Esophagus squamous epithelium (tissue), 5 donors: ENCODE data around the gene C1QL1. TPM values are rescaled to one million over a fixed set of nuclear protein-coding genes. Genes with fewer than 3 reads are reported as not detected.

Experiments used
- DNase-seq: peaks from one replicate; lab custom pipeline; 2025; lab: John Stamatoyannopoulos, UW
- H3K27ac ChIP-seq, 4 donors: fragments of 200-600 bp; sonication (generic); one replicate each; pipeline ENCODE4 v1.5.1; 2016 to 2019; ENCODE audit warnings: mild to moderate bottlenecking in 1 of 4
- H3K27me3 ChIP-seq, 4 donors: fragments of 200-600 bp; sonication (generic); 1 replicate in 3 of 4; 2 replicates in 1 of 4; pipeline versions ENCODE4 v1.5.1 to v1.6.0; 2017 to 2021; ENCODE audit warnings: antibody characterized with exemption in 1 of 4
- H3K36me3 ChIP-seq, 3 donors: fragments of 200-600 bp; sonication (generic); one replicate each; pipeline ENCODE4 v1.5.1; 2016 to 2019
- H3K4me1 ChIP-seq, 3 donors: fragments of 200-600 bp; sonication (generic); one replicate each; pipeline ENCODE4 v1.5.1; 2017 to 2019
- H3K4me3 ChIP-seq, 4 donors: fragments of 200-600 bp; sonication (generic); 1 replicate in 3 of 4; 2 replicates in 1 of 4; pipeline ENCODE4 v1.5.1; 2016 to 2019; ENCODE audit warnings: mild to moderate bottlenecking in 2 of 4, moderate library complexity in 1 of 4
- H3K9me3 ChIP-seq, 3 donors: fragments of 200-600 bp; sonication (generic); one replicate each; pipeline ENCODE4 v1.5.1; 2016 to 2019
- POLR2A ChIP-seq, 4 donors: fragments of 450-650 bp; IDR thresholded peaks; one replicate each; pipeline ENCODE4 v1.6.1; 2017; ENCODE audit warnings: antibody characterized with exemption in 4 of 4, mild to moderate bottlenecking in 4 of 4, moderate library complexity in 3 of 4
- WGBS, 2 donors: methylation state at CpG; one replicate each; pipeline ENCODE4 v1.1.5; 2018; 5-methylcytosine and 5-hydroxymethylcytosine counted together
- intact Hi-C: fragments of 100-400 bp; cut with DNase I; formaldehyde crosslinking; loops from one replicate; pipeline ENCODE4 v1.15.0; 2022
- total RNA-seq, 4 donors: library from RNA; depleted of rRNA; stranded (reverse); fragments of >200 nt; gene quantifications; one replicate each; pipeline ENCODE4 v1.1.0, GENCODE V29; 2016
- TF ChIP-seq, protein P1 (sequence below), 6 experiments: fragments of 450-650 bp in 4 of 6; fragments of 200-600 bp in 2 of 6; sonication (generic) in 2 of 6; IDR thresholded peaks; one replicate each; pipeline ENCODE4 v1.5.1; 2016 to 2019; ENCODE audit warnings: antibody characterized with exemption in 6 of 6, mild to moderate bottlenecking in 4 of 6, moderate library complexity in 4 of 6
- donor health status: DM: yes; HTN: yes; CAD: no.

C1QL1 gene
- total RNA-seq, 4 donors from 2014 or later, result 0.35 to 2.3 (median 0.70) TPM; not detected in 1

GRCh38 chr17:44919885-44920564 is 48.1 kb downstream of the C1QL1 start:
- Histone ChIP-seq H3K27me3 (no peaks in the 10 kb centered on the region), H3K27ac (no peak overlapping the region), H3K4me3 (no peak overlapping the region), H3K9me3 (no peaks in the 10 kb centered on the region), H3K4me1 (peaks cover 21 to 47% (median 27%) of the 10 kb centered on the region in 3 donors), H3K36me3 (no peaks in the 10 kb centered on the region)
- 3 to 6% methylated on average over 4 to 8 of the region's 9 CpGs for whole genome bisulfite sequencing, 2 donors
- intact Hi-C loops, result loop anchor here (5.0 kb wide), 1 partner anchor 102 kb away; no protein-coding TSS in a partner anchor
- peak; percentile 25 for DNase-seq
- TF ChIP-seq POLR2A (IDR thresholded peaks at IDR 0.05), result no peak
- TF ChIP-seq, protein P1, sequence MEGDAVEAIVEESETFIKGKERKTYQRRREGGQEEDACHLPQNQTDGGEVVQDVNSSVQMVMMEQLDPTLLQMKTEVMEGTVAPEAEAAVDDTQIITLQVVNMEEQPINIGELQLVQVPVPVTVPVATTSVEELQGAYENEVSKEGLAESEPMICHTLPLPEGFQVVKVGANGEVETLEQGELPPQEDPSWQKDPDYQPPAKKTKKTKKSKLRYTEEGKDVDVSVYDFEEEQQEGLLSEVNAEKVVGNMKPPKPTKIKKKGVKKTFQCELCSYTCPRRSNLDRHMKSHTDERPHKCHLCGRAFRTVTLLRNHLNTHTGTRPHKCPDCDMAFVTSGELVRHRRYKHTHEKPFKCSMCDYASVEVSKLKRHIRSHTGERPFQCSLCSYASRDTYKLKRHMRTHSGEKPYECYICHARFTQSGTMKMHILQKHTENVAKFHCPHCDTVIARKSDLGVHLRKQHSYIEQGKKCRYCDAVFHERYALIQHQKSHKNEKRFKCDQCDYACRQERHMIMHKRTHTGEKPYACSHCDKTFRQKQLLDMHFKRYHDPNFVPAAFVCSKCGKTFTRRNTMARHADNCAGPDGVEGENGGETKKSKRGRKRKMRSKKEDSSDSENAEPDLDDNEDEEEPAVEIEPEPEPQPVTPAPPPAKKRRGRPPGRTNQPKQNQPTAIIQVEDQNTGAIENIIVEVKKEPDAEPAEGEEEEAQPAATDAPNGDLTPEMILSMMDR (IDR thresholded peaks at IDR 0.05), result peak; percentile 52 to 87 (median 82)

GRCh38 chr17:44919411-44919810 is 48.7 kb downstream of the C1QL1 start:
- no peaks in the 10 kb centered on the region for H3K36me3 ChIP-seq
- peaks cover 21 to 47% (median 27%) of the 10 kb centered on the region in 3 donors for H3K4me1 ChIP-seq
- no peak for DNase-seq
- TF ChIP-seq, protein P1 (IDR thresholded peaks at IDR 0.05), result peak in 1 of 6 experiments; percentile 2
- no peak for TF ChIP-seq POLR2A (IDR thresholded peaks at IDR 0.05)
- no peak overlapping the region for H3K27ac ChIP-seq
- H3K9me3 ChIP-seq, result no peaks in the 10 kb centered on the region
- 63 to 89% methylated on average over 2 of the region's 2 CpGs for WGBS, 2 donors
- H3K4me3 ChIP-seq, result no peak overlapping the region
- intact Hi-C loops, result no loop called here
- no peaks in the 10 kb centered on the region for H3K27me3 ChIP-seq

DNA sequence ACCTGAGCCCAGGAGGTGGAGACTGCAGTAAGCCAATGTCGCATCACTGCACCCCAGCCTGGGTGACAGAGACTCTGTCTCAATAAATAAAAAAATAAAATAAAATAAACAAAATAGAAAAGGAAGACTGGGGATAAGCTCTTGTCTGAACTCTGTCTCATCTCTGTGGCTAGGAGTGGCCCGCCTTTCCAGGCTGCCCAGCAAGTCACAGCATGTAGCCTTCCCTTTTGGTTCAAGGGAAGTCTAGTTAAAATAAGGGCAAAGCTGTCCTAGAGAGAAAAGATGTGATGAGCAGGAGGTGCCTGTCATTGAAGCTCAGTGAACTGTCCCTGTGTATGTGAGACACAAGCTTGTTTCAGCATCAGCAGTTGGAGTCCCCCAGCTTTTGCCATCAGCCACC is 50.1 kb downstream of the C1QL1 start:
- no peak overlapping the region for H3K4me3 ChIP-seq
- WGBS, 2 donors, result 52 to 53% methylated on average over 2 of the region's 2 CpGs
- H3K9me3 ChIP-seq, result no peaks in the 10 kb centered on the region
- no peak for TF ChIP-seq POLR2A (IDR thresholded peaks at IDR 0.05)
- TF ChIP-seq, protein P1 (IDR thresholded peaks at IDR 0.05), result no peak
- intact Hi-C loops, result no loop called here
- peaks cover 21 to 47% (median 27%) of the 10 kb centered on the region in 3 donors for H3K4me1 ChIP-seq
- no peaks in the 10 kb centered on the region for H3K36me3 ChIP-seq
- no peak for DNase-seq
- H3K27ac ChIP-seq, result no peak overlapping the region
- peaks cover 0 to 10% (median 0%) of the 10 kb centered on the region in 4 donors for H3K27me3 ChIP-seq

- H3K36me3 ChIP-seq, result no peaks in the 10 kb centered on the region
- DNase-seq, result no peak
- no peaks in the 10 kb centered on the region for H3K9me3 ChIP-seq
- 44 to 75% methylated on average over 1 to 4 of the region's 6 CpGs for WGBS, 2 donors
- TF ChIP-seq POLR2A (IDR thresholded peaks at IDR 0.05), result no peak
- TF ChIP-seq, protein P1 (IDR thresholded peaks at IDR 0.05), result no peak
- intact Hi-C loops, result no loop called here
- H3K4me1 ChIP-seq, result peaks cover 21 to 47% (median 27%) of the 10 kb centered on the region in 3 donors
- no peak overlapping the region for H3K4me3 ChIP-seq
- no peak overlapping the region for H3K27ac ChIP-seq
- peaks cover 0 to 16% (median 0%) of the 10 kb centered on the region in 4 donors for H3K27me3 ChIP-seq
Measured at GRCh38 chr17:44917456-44917855, 50.6 kb downstream of the C1QL1 start.

DNA sequence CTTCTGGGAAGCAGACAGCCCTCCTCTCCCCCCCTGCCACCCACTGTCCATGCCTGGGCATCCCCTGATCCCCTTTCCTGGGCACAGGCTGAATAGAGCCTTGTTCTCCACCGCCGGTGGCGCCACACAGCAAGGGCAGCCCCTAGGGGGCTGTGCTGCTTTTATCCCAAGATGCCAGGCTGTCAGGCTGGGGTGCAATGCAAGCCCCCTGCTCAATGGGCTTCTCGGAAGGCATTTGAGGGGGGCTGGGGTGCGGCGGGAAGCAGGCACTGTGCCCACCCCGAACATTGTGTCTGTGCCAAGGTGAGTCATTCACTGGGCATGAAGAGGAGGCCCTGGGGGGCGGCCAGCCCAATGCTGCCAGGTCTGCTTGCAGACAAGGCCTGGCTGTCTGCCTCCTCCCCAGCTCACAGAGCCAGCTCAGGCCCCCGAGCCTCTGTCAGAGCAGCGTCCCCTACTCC is 51.3 kb downstream of the C1QL1 start:
- intact Hi-C loops, result no loop called here

More for the DNA sequence above, 51.3 kb downstream of the C1QL1 start:
- peaks cover 21 to 47% (median 27%) of the 10 kb centered on the region in 3 donors for H3K4me1 ChIP-seq
- peak overlapping the region in 3 of 4 donors; percentile 58 to 77 (median 64) for H3K27ac ChIP-seq
- DNase-seq, result no peak
- no peaks in the 10 kb centered on the region for H3K36me3 ChIP-seq
- no peak overlapping the region for H3K4me3 ChIP-seq
- TF ChIP-seq, protein P1 (IDR thresholded peaks at IDR 0.05), result no peak
- TF ChIP-seq POLR2A (IDR thresholded peaks at IDR 0.05), result no peak
- H3K9me3 ChIP-seq, result no peaks in the 10 kb centered on the region
- 35 to 40% methylated on average over 3 to 6 of the region's 10 CpGs for WGBS, 2 donors
- H3K27me3 ChIP-seq, result peaks cover 0 to 22% (median 0%) of the 10 kb centered on the region in 4 donors
